GM19193 (cell line): ENCODE data around the gene SERPINH1.

Experiments
- POLR2A ChIP-seq: IDR thresholded peaks from 4 replicates; pipeline ENCODE4 v1.6.1; 2011; ENCODE audit not compliant: insufficient read depth, insufficient read length; ENCODE audit errors: extremely low read depth

SERPINH1 gene

DNA sequence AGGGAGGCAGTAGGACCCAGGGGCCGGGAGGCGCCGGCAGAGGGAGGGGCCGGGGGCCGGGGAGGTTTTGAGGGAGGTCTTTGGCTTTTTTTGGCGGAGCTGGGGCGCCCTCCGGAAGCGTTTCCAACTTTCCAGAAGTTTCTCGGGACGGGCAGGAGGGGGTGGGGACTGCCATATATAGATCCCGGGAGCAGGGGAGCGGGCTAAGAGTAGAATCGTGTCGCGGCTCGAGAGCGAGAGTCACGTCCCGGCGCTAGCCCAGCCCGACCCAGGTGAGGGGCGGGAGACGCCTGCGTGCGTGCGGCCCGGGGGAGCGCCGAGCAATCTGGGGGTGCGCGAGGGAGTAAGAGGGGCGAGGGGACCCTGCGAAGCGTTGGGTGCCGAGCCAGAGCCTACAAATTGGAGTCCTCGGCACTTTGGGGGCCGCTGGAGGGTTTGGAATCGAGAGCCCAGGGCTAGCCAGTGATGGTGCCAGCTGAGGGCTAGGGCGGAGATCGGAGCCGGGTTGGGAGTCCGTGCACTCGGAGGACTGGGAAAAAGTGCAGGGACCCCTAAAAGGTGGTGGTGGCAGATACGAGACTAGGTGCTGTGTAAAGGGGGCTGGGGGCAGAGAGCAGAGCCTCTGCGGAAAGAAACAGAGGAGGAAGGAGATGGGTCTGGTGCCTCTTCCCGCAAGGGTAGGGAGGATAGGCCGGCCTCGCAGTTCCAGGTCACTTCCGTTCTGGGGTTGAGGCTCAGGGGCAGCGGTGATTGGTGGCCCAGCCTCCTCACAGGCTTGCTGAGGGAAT is at the start of gene SERPINH1:
TSS of gene SERPINH1 (plus strand) at position 206 of the 788 bp plus-strand sequence. CDS start 4,097 bp downstream, outside the sequence.
- TF ChIP-seq POLR2A, result peak; percentile 84

DNA sequence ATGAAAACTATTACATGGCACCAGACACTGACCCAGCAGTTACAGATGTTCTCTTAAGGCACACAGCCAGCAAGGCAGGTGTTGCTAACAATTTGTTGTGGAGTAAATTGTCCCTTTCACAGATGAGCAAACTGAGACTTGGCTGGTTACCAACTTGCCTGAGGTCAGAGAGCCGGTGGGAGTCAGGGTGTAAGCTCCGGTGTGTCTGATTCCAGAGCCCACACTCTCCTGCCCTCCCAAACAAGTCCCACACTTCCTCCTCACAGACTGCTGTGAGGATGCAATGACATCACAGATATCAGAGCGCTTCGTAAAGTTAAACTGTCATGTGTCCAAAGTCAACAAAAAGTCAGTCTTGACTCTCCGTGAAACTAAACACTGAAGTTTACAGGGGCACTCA is 48.8 kb upstream of the SERPINH1 start:
- TF ChIP-seq POLR2A, result no peak

DNA sequence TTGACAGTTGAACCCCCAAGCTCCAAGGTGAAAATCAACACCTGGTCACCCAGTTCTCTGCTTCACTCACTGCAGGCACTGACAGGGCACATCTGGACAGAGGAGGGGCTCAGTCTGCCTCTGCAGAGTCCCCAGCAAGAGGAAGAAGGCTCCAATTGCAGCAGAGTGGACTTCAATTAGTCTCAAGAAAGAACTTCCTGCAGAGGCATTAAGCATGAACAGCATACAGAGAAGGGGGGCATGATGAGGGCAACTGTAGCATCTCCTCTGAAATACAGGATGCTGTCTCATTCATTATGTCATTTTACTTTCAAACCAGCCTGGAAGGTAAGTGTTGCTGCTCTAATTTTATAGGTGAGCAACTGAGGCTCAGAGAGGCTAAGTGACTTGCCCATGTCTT is 47.5 kb upstream of the SERPINH1 start:
- no peak for TF ChIP-seq POLR2A

DNA sequence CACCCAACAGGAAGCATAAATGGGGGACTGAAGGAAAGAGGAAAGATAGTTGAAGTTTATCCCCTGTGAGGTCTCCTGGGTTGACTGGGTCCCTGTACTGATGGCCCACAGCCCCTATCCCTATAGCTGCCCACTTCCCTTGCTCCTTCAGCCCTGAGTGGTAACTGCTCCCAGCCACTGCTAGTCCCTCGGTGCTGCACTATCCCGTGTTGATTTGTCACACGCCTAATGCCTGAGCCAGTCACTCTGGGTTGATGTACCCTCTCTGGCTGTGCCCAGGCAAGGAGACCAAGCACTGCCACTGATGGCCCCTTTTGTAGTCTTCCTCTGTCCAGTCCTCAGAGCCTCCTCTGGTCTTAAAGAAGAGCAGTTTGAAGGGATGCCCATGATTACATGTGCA is 45.9 kb upstream of the SERPINH1 start:
- no peak for TF ChIP-seq POLR2A

DNA sequence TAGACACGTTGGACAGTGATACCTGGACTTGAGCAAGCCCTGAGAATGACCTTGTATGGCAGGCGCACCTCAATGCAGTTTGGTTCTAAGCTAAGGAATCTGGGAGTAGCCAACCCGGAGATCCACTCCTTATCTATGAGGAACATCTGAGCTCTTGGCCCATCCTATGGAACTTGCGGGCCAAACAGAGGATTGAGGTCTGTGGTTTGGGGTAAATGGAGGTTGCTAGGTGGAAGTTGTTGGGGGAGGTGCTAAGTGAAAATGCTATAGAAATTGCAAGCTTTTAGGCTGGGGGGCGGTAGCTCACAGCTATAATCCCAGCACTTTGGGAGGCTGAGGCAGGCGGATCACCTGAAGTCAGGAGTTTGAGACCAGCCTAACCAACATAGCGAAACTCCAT is 45.2 kb upstream of the SERPINH1 start:
- TF ChIP-seq POLR2A, result no peak

DNA sequence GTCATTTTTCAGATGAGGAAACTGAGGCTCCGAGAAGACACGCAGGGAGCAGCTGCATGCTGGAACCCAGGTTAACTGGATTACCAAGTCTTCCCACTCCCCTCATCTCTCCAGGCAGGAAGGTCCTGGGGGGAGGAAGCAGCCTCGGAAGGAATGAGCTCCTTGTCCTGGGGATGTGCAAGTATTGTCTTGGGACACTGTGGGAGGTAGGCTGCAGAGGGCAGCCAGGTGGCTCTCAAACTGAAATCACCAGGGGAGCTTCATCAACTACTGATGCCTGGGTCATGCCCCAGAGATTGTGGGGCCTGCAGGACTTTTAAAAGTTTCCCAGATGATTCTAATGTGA is 43.9 kb upstream of the SERPINH1 start:
- no peak for TF ChIP-seq POLR2A

DNA sequence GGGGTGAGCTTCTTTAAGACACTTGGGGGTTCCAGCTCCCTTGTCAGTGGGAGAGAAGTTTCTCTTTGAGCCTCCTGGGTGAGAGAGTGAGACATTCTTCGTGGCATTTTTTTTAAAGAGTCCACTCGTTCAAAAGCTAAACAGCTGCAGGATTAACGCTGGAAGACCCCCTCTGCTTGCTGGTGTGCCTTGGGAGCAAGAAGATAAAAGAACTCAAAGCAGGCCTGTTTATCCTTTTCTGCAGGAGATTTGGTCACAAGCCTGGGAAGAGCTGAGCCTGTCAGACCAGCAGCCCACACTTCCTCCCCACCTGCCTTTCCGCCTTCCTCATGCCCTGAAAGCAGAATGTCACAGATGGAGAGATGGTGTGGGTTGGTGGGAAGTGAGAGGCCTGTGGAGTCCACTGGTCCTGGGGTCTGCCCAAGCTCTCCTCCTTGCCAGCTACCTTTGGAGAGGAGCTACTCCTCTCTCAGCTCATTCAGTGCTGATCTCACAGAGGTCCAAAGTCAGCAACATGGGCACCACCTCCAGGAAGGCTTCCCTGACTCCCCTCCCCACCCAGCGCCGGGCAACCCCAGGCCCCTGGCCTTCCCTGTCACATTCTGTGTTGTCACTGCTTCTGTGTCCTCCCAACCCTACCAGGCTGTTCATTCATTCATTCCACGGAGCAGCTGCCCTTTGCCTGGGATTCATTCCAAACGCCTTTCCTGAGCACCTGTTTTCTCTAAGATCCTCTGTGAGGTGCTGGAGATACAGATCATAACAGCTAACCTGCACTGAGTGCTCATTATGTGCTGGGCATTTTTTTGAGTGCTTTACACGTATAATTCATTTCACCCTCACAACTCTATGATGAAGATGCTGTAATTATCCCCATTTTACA is 43.0 kb upstream of the SERPINH1 start:
- TF ChIP-seq POLR2A, result no peak

DNA sequence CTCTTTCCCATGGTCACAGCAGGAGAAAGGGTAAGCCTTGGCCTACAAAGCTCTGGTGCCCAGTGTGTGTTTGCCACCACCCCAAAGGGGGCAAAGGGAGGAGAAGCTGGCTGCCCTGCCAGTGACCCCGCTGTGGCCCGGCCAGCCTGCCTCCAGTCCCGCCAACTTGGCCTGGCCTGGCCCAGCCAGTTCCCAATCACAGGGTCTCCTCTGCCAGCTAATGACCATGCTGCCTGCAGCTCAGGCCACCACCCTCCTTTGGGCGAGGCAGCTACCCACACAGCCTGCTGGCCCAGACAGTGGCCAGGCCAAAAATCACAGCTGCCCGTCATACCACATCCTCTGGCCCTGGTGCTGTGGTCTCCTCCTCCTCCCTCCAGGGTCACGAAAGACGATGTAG is 41.4 kb upstream of the SERPINH1 start:
- no peak for TF ChIP-seq POLR2A

DNA sequence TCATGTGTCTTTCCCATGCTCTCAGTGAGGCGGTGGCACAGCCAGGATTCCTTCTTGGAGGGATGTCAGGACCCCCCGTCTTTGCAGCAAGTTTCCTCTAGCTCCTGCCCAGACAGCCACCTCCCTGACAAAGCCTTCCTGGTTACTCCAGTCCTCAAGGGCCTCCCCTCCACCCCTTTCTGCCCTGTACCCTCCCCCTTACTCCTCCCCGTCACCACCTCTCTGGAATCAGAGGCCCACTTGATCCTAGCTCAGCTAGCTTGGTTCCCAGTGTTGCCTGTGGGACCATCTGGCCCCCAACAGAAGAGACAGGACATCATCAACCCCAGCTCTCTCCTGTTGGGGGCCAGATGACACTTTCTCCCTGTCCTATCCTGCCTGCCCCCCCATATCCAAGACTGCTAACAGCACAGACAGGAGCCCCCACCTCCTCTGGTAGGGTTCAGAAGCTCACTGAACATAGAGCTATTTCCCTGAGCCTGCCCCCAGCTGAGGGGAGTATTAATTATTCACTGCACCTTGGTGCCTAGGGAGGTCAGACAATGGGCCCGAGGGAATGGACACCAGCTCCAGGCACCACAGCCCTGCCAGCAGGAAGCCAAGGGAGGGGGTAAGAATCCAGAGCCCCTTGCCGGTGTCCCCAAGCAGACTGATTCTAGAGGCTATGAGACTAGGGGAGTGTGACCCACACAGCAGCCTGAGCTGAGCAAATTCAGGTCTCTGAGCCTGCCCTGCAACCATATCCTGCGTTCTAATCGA is 39.6 kb upstream of the SERPINH1 start:
- TF ChIP-seq POLR2A, result no peak

DNA sequence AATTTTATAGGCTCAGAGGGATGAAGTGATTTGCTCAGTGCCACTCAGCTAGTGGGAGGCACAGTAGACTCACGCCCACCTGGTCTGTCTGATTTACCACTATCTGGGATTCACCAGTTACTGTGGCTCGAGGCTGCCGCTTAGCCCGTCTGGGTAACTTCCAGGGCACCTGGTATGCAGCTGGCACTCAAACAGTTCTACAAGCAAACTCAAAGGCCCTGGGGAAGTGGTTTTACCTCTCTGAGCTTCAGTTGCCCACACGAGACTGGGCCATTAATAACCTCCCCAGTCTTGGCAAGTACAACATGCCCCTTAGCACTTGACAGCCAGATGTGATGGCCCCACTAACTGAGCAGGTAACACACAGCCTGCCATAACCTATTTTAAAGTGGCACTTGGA is 38.9 kb upstream of the SERPINH1 start:
- TF ChIP-seq POLR2A, result no peak

DNA sequence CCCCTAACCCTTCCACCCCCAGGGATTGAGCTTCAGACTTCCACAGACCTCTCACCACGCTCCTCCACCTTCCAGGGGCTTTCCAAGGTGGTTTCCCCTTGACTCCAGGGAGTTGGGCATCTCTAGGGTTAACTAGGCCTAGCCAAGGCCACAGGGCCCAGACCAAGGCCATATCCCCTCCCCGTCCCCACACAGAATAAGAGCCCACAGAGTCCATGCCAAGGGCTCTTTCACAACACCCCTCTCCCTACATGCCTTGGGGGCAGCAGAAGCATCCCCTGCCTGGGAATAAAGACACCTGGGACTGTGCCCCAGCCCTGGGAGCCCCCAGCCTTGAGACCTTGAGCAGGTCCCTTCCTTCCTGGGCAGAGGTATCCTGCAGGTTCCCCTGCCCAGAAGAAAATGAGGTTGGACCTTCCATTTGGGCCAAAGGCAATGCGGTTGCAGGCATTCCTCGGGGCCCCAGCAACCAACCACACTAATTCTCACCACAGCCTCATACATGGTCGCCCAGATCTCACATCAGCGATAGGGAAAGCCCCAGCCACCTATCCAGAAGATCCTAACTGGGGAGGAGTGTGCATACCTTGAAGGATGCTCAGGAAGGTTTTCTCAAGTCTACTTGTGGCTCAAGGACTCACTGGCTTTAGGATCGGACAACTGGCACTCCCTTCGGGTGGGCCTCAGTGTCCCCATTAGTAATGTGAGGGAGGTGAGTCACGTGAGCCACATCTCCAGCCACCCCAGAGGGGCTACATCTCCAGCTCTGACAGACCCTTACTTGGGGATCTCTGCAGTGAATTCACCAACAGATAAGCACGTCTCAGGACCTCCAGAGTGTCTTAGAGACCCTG is 38.0 kb upstream of the SERPINH1 start:
- TF ChIP-seq POLR2A, result no peak

DNA sequence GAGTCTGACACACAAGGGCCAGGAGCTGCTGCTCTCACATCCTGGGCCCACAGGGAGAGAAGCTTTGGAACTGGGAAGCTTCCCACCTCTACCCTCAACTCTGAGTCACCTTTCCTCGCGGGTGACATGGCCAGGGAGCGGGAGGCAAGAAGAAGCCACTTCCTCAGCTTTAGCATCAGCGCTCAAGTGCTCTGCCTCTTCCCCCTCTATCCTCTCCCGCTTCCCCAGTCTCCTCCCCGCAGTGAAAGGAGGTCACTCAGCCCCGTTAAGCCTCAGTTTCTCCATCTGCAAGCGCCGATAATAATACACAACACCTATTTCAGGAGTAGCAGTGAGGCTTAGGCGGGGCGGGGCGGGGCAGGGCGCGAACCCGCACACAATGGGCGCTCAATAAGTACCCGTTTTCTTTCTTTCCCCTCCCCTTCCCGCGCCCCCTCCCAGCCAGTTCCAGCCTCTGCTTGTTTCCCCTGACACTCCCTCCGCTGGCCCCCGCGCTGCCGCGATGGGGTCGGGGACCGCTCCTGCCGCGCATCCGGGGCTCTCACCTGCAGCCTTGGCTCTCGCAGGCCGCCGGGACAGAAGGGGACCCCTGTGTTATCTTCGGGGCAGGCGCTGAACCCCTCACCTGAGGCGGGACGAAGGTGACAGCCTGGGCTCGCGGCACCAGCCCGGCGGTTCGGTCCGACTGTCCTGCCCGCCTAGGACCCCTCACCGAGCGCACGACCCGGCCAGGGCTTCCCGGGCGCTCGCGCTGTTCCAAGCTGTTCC is 37.2 kb upstream of the SERPINH1 start:
- no peak for TF ChIP-seq POLR2A

DNA sequence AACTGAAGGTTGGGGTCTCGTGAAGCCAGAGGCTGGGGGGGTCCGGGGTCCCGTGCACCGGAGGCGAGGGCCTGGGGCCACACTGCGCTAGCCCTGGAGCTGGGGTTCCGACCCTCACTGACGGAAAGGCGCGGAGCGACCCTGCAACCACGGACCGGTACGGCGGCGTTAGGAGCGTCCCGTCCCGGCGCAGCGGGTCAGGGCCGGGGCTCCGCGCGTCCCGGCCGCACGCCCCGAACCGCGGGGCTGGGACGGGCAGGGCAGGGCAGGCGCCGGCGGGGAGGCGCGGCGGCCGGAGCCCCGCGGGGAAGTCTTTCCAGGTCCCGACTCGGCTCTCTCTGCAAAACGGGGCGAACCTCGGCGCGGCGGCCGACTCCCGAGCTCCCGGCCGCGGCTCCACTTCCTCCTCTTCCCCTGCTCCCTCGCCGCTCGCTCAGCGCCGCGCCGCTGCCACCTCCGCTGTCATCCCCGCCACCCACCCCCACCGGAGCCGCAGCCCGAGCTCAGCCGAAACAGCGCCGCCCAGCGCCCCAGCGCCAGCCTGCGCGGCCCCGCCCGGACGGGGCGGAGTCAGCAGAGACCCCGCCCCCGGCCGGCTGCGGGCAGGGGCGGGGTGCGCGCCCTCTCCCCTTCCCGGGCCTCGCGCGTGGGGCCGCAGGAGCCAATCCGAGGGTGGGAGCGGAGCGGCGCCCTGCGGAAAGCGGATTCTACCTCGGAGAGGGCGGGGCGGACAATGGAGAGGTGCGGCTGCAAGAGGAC is 36.4 kb upstream of the SERPINH1 start, which contains the start of gene GDPD5:
TSS of gene GDPD5 (minus strand) at position 509 of the 759 bp plus-strand sequence. CDS start 48,206 bp downstream, outside the sequence.
- TF ChIP-seq POLR2A, result peak; percentile 50
